Stomach (tissue), 4 donors: Measurements from ENCODE around the gene SCYGR1.

Experiments
- POLR2A ChIP-seq, 4 donors: fragments of 450-650 bp; IDR thresholded peaks; one replicate each; pipeline ENCODE4 v1.6.1; 2016; ENCODE audit warnings: antibody characterized with exemption in 4 of 4, control low read depth in 2 of 4, mild to moderate bottlenecking in 1 of 4, moderate library complexity in 1 of 4
- POLR2AphosphoS5 ChIP-seq, 3 donors: sonication (generic); formaldehyde crosslinking; IDR thresholded peaks; one replicate each; pipeline ENCODE4 v1.6.1; 2016; ENCODE audit warnings: antibody characterized with exemption in 3 of 3
- TF ChIP-seq, protein P1 (sequence below), 7 experiments: fragments of 450-650 bp in 4 of 7; fragments of 200-600 bp in 3 of 7; sonication (generic) in 3 of 7; IDR thresholded peaks; one replicate each; pipeline ENCODE4 v1.5.1; 2016 to 2019; ENCODE audit warnings: antibody characterized with exemption in 7 of 7, control low read depth in 2 of 7, mild to moderate bottlenecking in 1 of 7

DNA sequence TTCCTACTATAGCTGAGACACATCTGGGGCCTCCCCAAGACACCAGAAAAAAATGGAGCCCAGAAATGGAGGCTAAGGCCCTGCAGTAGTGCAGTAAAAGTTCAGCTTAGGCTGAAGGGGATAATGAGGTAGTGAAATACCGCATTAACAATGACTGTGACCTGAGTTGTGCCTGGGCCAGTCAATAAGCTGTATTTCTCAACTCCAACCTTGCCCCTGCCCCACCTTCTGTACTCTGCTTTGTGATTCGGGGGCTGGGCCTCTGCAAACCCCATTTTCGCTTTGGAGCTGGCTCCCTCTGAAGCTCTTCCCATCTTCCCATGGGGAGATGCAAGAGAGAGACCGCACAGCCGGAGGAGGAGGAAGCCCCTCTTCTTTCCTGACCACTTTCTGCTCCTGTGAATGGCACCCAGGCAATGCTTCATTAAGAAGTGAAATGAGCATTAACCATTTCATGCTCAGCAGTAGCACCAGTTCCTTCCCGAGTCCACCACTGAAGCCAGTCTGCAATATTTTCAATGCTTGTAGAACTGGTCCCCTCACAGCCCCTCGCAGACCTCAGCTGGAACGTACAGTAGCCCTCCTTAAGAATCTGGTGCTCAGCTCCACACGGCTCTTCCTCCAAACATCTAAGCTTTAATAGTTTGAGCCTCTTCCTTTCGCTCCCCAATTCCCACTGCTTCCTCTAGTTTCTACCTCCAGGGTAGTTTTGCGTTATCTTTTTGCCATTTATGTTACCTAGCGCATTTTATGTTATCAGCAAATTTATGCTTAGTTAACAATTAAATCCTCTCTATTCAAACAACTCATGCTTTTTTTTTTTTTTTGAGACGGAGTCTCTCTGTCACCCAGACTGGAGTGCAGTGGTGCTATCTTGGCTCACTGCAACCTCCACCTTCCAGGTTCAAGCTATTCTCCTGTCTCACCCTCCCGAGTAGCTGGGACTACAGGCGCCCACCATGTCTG, 32.6 kb upstream of the SCYGR1 start:
- TF ChIP-seq, protein P1, sequence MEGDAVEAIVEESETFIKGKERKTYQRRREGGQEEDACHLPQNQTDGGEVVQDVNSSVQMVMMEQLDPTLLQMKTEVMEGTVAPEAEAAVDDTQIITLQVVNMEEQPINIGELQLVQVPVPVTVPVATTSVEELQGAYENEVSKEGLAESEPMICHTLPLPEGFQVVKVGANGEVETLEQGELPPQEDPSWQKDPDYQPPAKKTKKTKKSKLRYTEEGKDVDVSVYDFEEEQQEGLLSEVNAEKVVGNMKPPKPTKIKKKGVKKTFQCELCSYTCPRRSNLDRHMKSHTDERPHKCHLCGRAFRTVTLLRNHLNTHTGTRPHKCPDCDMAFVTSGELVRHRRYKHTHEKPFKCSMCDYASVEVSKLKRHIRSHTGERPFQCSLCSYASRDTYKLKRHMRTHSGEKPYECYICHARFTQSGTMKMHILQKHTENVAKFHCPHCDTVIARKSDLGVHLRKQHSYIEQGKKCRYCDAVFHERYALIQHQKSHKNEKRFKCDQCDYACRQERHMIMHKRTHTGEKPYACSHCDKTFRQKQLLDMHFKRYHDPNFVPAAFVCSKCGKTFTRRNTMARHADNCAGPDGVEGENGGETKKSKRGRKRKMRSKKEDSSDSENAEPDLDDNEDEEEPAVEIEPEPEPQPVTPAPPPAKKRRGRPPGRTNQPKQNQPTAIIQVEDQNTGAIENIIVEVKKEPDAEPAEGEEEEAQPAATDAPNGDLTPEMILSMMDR (IDR thresholded peaks at IDR 0.05) = no peak
- TF ChIP-seq POLR2AphosphoS5 (IDR thresholded peaks at IDR 0.05) (no peak), POLR2A (IDR thresholded peaks at IDR 0.05) (no peak)
